Stimulated activated CD4-positive, alpha-beta T cell treated with anti-CD3 and anti-CD28 coated beads, Interleukin-12 subunit alpha, Interleukin-12 subunit beta, amount 100 ng/mL, for 4 hours (primary cell): Measurements from ENCODE around the gene GJC1.

Source experiments
- DNase-seq: peaks from one replicate; pipeline ENCODE4 v3.0.0-alpha.2; 2020

Gene GJC1

GRCh38 chr17:44797802-44798201, 32.3 kb downstream of the GJC1 start:
- DNase-seq = no peak

- no peak for DNase-seq
Measured at GRCh38 chr17:44796731-44797130, 33.4 kb downstream of the GJC1 start.

DNA sequence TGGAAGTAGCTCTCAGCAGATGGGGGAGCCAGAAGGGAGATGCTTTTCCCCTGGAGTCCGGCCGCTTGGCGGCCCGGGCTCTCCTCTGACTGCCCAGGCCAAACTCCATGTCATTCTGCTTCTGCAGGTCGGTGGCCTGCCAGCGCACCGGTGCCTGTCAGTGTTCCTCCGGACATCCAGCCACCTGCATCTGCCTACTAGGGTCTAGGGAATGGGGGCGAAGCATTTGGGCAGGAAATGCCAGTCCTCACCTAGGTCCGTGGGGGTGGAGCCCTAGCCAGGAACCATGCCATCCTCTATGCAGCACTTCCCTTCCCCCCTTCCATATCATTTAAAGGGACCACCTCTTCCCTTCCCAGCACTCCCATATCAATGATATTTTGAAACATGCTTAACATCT, 34.2 kb downstream of the GJC1 start:
- no peak for DNase-seq

DNA sequence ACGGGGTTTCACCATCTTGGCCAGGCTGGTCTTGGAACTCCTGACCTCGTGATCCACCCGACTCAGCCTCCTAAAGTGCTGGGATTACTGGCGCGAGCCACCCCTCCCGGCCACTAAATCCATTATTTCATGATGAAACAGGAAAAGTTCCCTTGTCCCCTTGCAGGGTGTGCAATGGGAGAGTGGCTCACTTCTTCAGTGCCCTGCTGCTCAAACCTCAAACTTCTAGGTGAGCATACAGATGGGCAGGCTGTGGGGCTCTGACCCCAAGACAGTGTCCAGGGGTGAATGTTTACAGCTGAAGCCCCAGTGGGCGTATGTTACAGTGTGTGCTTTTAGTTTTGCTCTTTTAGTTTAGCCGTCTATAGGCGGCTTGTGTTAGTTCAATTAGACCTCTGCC, 34.7 kb downstream of the GJC1 start:
- no peak for DNase-seq

DNA sequence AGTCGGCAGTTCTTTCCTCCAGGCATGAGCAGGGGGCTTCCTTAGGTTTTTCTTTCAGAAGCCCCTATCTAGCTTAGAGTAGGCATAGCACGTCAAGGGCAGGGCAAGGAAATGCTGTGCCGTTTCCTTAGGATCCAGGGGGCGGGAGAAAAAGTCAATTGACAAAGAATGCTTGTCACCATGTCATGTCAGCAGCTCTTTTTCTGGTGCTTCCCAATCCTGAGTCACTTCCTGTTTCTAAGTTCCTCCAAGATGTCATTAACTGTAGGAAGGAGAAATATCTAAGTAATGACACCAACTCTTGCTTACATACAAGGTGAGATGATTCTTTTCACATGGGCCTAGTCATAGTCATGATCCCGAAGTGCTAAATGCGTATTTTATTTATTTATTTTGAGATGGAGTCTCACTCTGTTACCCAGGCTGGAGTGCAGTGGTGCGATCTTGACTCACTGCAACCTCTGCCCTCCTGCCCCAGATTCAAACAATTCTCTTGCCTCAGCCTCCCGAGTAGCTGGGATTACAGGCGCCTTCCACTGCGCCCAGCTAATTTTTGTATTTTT, 35.2 kb downstream of the GJC1 start:
- DNase-seq = no peak

DNA sequence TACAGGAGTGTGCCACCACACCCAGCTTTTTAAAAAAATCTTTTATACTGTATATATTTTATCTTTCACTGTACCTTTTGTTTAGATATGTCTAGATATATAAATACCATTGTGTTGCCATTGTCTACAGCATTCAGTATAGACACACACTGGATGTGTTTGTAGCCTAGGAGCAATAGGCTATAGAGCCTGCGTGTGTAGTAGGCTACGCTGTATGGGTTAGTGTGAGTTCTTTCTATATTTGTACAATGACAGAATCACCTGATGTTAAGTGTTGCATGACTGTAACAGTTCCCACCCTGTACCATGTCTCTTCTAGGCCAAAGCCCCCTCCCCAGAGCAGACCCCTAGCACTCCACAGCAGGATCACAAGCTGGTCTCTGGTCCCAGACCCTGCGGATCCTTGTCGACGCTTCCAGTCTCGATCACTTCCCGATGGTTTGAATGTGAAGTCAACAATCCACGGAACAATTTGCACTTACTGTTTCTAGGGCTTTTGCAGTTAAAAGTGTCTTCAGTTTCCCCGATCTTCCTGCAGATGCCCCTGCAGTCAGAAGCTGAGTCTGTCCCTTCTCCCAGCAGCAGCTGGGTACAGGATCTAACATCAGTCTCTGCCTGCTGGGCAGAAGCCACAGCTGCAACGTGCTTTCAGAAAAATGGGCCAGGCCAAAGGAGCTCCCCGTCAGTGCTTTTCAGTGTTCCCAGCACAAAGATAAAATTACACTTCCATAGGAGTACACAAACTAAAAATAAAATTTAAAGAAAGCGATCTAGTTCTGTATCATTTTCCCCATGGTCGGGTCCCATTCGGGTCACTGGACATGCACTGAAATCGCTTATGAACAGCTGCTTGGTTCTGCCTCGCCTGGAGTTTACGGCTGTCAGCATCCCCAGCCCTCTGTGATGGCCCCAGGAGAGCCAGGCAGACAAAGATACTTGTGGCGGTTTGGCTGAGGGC, 35.9 kb downstream of the GJC1 start:
- no peak for DNase-seq

DNA sequence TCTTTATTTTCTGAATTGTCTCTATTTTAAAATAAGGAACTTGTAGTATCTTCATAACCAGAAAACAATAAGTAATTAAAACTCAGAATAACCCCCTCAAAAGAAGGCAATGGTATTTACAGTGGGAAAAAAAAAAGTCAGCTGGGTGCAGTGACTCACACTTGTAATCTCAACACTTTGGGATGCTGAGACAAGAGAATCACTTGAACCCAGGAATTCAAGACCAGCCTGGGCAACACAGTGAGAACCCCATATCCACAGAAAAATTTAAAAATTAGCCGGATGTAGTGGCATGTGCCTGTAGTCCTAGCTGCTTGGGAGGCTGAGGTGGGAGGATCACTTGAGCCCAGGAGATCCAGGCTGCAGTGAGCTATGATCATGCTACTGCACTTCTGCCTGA, 37.8 kb downstream of the GJC1 start:
- DNase-seq = no peak

GRCh38 chr17:44788139-44788538, 41.9 kb downstream of the GJC1 start:
- no peak for DNase-seq

GRCh38 chr17:44787271-44787940, 42.7 kb downstream of the GJC1 start:
- DNase-seq = no peak

DNA sequence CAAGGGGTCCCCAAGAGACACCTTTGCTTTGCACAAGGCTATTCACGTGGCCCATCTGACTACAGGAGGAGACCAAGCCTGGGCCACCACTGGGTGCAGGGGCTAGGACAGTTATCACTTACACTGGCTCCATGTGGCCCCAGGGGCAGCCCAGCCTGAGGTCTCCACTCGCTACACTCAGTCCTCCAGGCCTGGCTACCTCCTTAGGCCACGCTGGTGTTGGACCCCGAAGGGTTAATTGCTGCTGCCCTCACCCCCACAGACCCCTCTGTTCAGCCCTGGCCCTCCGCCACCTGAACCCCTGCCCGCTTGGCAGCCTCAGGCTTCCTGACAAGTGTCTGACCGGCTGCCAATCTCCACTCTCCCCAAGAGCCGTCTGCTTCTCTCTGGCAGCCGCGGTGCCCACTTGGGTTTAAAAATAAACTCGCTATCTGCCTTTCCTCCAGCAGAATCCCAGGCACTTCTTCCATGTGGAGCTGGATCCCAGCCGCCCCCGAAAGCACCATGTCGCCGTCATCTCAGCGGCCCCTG, 43.5 kb downstream of the GJC1 start:
- no peak for DNase-seq

GRCh38 chr17:44785921-44786320, 44.2 kb downstream of the GJC1 start:
- no peak for DNase-seq

GRCh38 chr17:44782326-44782850, 47.7 kb downstream of the GJC1 start:
- no peak for DNase-seq

DNA sequence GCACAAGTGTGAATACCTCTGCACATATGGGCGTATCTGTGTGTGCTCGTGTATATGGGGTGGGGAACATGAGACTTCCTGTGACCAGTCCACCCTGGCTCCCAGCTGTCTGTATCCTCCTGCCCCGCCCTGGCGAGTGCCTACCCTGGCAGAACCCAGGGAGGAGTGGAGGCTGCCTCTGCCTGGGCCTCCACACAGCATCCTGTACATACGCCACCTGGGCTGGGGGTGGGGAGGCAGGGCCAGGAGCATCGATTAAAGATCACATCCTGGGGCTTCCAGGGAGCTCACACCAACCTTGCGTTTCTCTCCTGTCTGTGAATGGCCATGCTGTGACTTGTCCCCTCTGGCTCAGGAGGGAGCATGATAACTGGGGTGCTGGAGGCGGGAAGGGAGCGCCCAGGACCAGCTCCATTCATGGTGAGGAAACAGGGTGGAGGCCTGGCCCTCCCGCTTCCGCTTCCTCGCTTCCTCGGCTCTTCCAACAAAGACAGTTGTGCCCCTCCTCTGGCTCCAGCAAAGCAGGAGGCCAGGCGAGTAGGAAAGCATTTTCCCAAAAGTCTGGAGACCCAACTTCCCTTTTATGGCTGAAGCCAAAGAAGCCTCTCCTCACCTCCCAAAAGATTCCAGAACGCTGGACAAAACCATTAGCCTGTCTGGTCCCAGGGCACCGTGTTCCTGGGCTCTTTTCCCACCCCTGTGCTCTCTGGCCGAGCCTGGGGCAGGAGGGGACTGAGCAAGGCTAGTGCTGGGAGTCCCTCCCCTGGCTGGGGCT, 48.3 kb downstream of the GJC1 start:
- no peak for DNase-seq

DNA sequence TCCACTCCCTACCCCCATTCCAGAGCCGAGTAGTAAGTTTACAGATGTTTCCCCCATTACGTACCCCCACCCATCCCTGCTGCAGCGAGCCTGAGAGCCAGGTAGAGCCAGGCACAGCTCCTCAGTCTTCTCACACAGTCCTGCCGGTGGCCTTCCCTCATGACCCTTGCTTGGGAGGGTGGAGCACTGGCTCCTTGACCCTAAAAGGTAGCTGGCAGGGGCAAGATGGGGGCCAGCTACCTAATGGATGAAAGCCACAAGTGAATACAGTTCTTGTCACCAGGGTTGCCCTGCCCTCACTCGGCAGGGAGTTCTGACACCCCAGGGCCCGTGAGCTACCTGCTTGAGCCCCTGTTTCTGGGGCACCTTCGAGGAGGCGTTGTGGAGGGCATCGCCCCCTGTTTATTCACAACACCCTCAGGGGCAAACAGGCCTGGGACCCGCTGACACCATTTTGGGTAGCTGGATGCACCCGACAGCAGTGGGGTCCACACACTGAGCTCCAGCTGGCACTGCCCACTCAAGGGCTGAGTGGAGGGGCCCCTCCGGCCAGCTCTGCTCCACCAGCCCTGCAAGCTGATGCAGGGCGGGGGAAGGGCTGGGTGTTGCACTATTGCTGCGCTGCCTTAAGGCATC, 49.1 kb downstream of the GJC1 start:
- no peak for DNase-seq

DNA sequence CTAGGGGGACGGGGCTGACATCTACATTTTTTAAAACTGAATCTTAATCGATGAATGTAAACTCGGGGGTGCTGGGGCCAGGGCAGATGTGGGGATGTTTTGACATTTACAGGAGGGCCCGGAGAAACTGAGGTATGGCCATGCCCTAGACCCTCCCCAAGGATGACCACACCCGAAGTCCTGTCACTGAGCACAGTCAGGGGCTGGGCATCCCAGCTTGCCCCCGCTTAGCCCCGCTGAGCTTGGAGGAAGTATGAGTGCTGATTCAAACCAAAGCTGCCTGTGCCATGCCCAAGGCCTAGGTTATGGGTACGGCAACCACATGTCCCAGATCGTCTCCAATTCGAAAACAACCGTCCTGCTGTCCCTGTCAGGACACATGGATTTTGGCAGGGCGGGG, 49.9 kb downstream of the GJC1 start:
- no peak for DNase-seq

GRCh38 chr17:44779211-44780025, 50.7 kb downstream of the GJC1 start:
- peak; percentile 82 for DNase-seq

GRCh38 chr17:44778656-44779210, 51.4 kb downstream of the GJC1 start:
- no peak for DNase-seq

- no peak for DNase-seq
Measured at GRCh38 chr17:44777394-44778348, 52.4 kb downstream of the GJC1 start.

DNA sequence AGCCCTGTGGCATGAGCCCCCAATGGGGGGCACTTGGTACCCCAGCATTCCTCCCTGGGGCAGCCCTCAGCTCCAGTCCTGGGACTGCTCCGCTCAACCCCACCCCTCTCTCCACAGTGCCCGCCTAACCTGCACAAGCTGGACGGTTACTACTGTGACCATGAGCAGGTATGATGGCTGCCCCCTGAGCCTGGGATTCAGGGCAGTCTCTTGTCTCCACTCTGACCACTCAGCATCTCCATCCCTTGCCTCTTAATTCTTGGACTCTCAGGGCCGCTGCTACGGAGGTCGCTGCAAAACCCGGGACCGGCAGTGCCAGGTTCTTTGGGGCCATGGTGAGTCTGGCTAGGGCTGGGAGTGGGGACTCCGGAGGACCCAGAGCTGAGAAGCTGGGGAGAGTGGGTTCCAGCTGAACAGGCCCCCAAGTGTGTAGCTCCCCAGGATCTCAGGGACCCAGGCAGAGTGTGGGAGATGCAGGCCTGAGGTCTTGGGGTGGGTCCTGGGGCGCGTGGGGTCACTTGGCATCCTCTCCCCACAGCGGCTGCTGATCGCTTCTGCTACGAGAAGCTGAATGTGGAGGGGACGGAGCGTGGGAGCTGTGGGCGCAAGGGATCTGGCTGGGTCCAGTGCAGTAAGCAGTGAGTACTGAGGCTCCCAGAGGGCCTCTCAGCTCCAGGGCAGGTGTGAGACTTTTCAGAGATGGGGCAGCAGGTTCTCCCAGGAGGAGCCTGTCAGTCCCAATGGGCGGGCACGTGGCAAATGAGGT, 53.3 kb downstream of the GJC1 start:
- no peak for DNase-seq
